GM18873 (cell line): ENCODE measurements around the gene ECSCR.
"Not testable (repeated sequence)": the region's sequence is repeated elsewhere in the genome, so short reads cannot be mapped to it uniquely, and the experiment has no call there.

ENCODE experiments used
- ATAC-seq: cut with Tn5 transposase; IDR thresholded peaks from one replicate; pipeline ENCODE4 v1.9.1; 2021; ENCODE audit warnings: mild to moderate bottlenecking, moderate library complexity, moderate number of reproducible peaks; ENCODE audit not compliant: unreplicated experiment, low FRiP score

ECSCR gene

GRCh38 chr5:139446956-139447779 lies 15.4 kb downstream of the ECSCR start:
- ATAC-seq = no peak

GRCh38 chr5:139445325-139446170 lies 17.0 kb downstream of the ECSCR start:
- no peak for ATAC-seq

- no peak for ATAC-seq
Measured at GRCh38 chr5:139443831-139444453, 18.6 kb downstream of the ECSCR start.

GRCh38 chr5:139440416-139440815 lies 22.1 kb downstream of the ECSCR start:
- ATAC-seq = not testable (repeated sequence)

GRCh38 chr5:139439013-139439903 lies 23.3 kb downstream of the ECSCR start, which contains the start of gene DNAJC18:
Gene DNAJC18, minus strand, starts transcription at chr5:139439525. Its CDS starts 80 bp downstream, at chr5:139439445.
- peak; percentile 68 for ATAC-seq

- no peak for ATAC-seq
Measured at GRCh38 chr5:139438707-139439012, 23.9 kb downstream of the ECSCR start.

GRCh38 chr5:139435676-139436075 lies 26.9 kb downstream of the ECSCR start:
- ATAC-seq = no peak

- ATAC-seq = no peak
Measured at GRCh38 chr5:139431706-139432105, 30.8 kb downstream of the ECSCR start.

- ATAC-seq = no peak
Measured at GRCh38 chr5:139430015-139430414, 32.5 kb downstream of the ECSCR start.

- no peak for ATAC-seq
Measured at GRCh38 chr5:139426203-139426885, 36.2 kb downstream of the ECSCR start.

- no peak for ATAC-seq
Measured at GRCh38 chr5:139425497-139425896, 37.0 kb downstream of the ECSCR start.

GRCh38 chr5:139422307-139422893 lies 40.1 kb downstream of the ECSCR start:
- no peak for ATAC-seq

- ATAC-seq = no peak
Measured at GRCh38 chr5:139419226-139420192, 43.0 kb downstream of the ECSCR start.

- ATAC-seq = no peak
Measured at GRCh38 chr5:139418793-139419192, 43.8 kb downstream of the ECSCR start.

GRCh38 chr5:139417214-139417613 lies 45.3 kb downstream of the ECSCR start:
- no peak for ATAC-seq

- no peak for ATAC-seq
Measured at GRCh38 chr5:139416651-139417050, 45.9 kb downstream of the ECSCR start.

GRCh38 chr5:139415869-139416268 lies 46.7 kb downstream of the ECSCR start:
- ATAC-seq = no peak

GRCh38 chr5:139415221-139415861 lies 47.2 kb downstream of the ECSCR start:
- ATAC-seq = no peak
